Measurements from ENCODE around the gene TMEM51. TPM values are rescaled to one million over a fixed set of nuclear protein-coding genes. Genes with fewer than 3 reads are reported as not detected.

TMEM51 gene
- total and polyA plus RNA-seq, 9 of the 15 experiments (the other 6 are each of a cell fraction or from before 2014, with no cell fraction given): 0.06 to 1.4 (median 0.58) TPM

DNA sequence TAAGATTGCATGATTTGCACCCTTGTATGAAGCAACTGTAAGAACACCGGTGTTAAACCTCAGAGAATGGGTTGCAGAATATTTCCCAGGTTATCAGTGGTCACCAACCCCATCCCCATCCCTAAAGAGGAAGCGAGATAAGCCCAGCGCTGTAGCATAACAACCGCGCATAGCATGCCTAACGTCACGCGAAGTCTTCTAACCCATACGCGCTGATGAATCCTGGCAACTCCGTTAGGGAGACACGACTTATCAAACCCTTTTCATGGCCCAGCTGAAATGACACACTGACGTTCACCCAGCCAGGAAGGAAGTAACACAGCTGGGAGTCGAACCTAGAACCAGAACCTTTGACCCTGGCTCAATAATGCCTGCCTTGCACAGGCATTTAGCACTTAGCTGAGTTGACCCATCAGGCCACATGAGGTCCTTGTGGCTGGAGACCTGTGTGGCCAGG is 24.2 kb downstream of the TMEM51 start (continued):
- TF ChIP-seq COPS2 (conservative IDR thresholded peaks at IDR 0.05): no peak
- TF ChIP-seq TEAD2 (tag; IDR thresholded peaks at IDR 0.05): no peak
- no peak for TF ChIP-seq ZNF583 (CRISPR knock-in tag; IDR thresholded peaks at IDR 0.05)
- TF ChIP-seq CBX2 (IDR thresholded peaks at IDR 0.05; ENCODE audit: insufficient read depth, low read length, poor library complexity, severe bottlenecking): no peak
- TF ChIP-seq, protein P1, sequence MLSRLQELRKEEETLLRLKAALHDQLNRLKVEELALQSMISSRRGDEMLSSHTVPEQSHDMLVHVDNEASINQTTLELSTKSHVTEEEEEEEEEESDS (CRISPR knock-in tag; IDR thresholded peaks at IDR 0.05): no peak
- TF ChIP-seq FOXK2 (conservative IDR thresholded peaks at IDR 0.05 in 1 of 2, IDR thresholded peaks at IDR 0.05 in 1 of 2; ENCODE audit: low read depth in 2 of 2): no peak
- TF ChIP-seq SMARCB1 (IDR thresholded peaks at IDR 0.05; ENCODE audit: insufficient read length, low read depth): no peak
- no peak for TF ChIP-seq TARDBP (IDR thresholded peaks at IDR 0.05)
- TF ChIP-seq ETV1 (tag; conservative IDR thresholded peaks at IDR 0.05; ENCODE audit: low read depth): peak; percentile 37
- no peak for TF ChIP-seq RHOXF2B (CRISPR knock-in tag; conservative IDR thresholded peaks at IDR 0.05)
- TF ChIP-seq, protein P2, sequence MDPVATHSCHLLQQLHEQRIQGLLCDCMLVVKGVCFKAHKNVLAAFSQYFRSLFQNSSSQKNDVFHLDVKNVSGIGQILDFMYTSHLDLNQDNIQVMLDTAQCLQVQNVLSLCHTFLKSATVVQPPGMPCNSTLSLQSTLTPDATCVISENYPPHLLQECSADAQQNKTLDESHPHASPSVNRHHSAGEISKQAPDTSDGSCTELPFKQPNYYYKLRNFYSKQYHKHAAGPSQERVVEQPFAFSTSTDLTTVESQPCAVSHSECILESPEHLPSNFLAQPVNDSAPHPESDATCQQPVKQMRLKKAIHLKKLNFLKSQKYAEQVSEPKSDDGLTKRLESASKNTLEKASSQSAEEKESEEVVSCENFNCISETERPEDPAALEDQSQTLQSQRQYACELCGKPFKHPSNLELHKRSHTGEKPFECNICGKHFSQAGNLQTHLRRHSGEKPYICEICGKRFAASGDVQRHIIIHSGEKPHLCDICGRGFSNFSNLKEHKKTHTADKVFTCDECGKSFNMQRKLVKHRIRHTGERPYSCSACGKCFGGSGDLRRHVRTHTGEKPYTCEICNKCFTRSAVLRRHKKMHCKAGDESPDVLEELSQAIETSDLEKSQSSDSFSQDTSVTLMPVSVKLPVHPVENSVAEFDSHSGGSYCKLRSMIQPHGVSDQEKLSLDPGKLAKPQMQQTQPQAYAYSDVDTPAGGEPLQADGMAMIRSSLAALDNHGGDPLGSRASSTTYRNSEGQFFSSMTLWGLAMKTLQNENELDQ (CRISPR knock-in tag; IDR thresholded peaks at IDR 0.05; ENCODE audit: borderline replicate concordance): no peak
- TF ChIP-seq, protein P3, sequence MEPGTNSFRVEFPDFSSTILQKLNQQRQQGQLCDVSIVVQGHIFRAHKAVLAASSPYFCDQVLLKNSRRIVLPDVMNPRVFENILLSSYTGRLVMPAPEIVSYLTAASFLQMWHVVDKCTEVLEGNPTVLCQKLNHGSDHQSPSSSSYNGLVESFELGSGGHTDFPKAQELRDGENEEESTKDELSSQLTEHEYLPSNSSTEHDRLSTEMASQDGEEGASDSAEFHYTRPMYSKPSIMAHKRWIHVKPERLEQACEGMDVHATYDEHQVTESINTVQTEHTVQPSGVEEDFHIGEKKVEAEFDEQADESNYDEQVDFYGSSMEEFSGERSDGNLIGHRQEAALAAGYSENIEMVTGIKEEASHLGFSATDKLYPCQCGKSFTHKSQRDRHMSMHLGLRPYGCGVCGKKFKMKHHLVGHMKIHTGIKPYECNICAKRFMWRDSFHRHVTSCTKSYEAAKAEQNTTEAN (CRISPR knock-in tag; IDR thresholded peaks at IDR 0.05): no peak
- no peak for TF ChIP-seq SNIP1 (IDR thresholded peaks at IDR 0.05; ENCODE audit: low read depth)
- peak; percentile 14; the same call in 1 of the 2 replicates for TF ChIP-seq MTA2 (IDR thresholded peaks at IDR 0.05; ENCODE audit: low read depth)
- TF ChIP-seq ZC3H4 (CRISPR knock-in tag; IDR thresholded peaks at IDR 0.05; ENCODE audit: borderline replicate concordance): no peak
- no peak for TF ChIP-seq CHD1 (IDR thresholded peaks at IDR 0.05; ENCODE audit: low read length)
- TF ChIP-seq HSF4 (CRISPR knock-in tag; IDR thresholded peaks at IDR 0.05; ENCODE audit: borderline replicate concordance): no peak
- TF ChIP-seq NFRKB (IDR thresholded peaks at IDR 0.05; ENCODE audit: low read depth): no peak
- no peak for TF ChIP-seq ZNF253 (CRISPR knock-in tag; conservative IDR thresholded peaks at IDR 0.05)
- no peak for TF ChIP-seq RBM17 (IDR thresholded peaks at IDR 0.05; ENCODE audit: borderline replicate concordance, low read depth, low read length)
- no peak for TF ChIP-seq ZNF212 (CRISPR knock-in tag; IDR thresholded peaks at IDR 0.05)
- no peak for TF ChIP-seq ARHGAP35 (IDR thresholded peaks at IDR 0.05; ENCODE audit: partially characterized antibody)
- no peak for TF ChIP-seq ZNF174 (CRISPR knock-in tag; IDR thresholded peaks at IDR 0.05)
- TF ChIP-seq CBX1 (IDR thresholded peaks at IDR 0.05; ENCODE audit: low read depth): no peak
- TF ChIP-seq U2AF2 (optimal IDR thresholded peaks at IDR 0.05; ENCODE audit: low read depth, low read length): no peak
- TF ChIP-seq, protein P4, sequence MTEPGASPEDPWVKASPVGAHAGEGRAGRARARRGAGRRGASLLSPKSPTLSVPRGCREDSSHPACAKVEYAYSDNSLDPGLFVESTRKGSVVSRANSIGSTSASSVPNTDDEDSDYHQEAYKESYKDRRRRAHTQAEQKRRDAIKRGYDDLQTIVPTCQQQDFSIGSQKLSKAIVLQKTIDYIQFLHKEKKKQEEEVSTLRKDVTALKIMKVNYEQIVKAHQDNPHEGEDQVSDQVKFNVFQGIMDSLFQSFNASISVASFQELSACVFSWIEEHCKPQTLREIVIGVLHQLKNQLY (CRISPR knock-in tag; conservative IDR thresholded peaks at IDR 0.05): no peak
- TF ChIP-seq FOXA3 (CRISPR knock-in tag; conservative IDR thresholded peaks at IDR 0.05 in 1 of 2, IDR thresholded peaks at IDR 0.05 in 1 of 2): no peak
- TF ChIP-seq HMG20A (CRISPR knock-in tag; conservative IDR thresholded peaks at IDR 0.05): no peak
